ENCODE measurements around the gene TSKS. TPM values are rescaled to one million over a fixed set of nuclear protein-coding genes. Genes with fewer than 3 reads are reported as not detected.
"Not testable (repeated sequence)": the region's sequence is repeated elsewhere in the genome, so short reads cannot be mapped to it uniquely, and the experiment has no call there.

Gene TSKS
- total RNA-seq, 1 experiment from 2014 or later, result 0.28 TPM

- Histone ChIP-seq H3K23me2 (ENCODE audit: insufficient read length, low read depth, low read length, poor library complexity, severe bottlenecking) (no peaks in the 10 kb centered on the region), H3K4me1 (ENCODE audit: insufficient read depth, low read length) (no peaks in the 10 kb centered on the region; the same call in 1 of the 2 replicates), H3K4ac (ENCODE audit: low read depth, low read length) (no peak overlapping the region), H2AFZ (ENCODE audit: low read length) (no peak overlapping the region), H3K9me3 (ENCODE audit: control insufficient read depth, low read depth, low read length) (no peaks in the 10 kb centered on the region), H3K18ac (ENCODE audit: insufficient read length, low read depth, low read length) (no peak overlapping the region), H3K9ac (ENCODE audit: extremely low read depth, insufficient read length, low read length) (no peak overlapping the region), H4K8ac (replicated peaks; ENCODE audit: insufficient read length, low read depth, low read length) (no peak overlapping the region), H2BK120ac (ENCODE audit: low read depth, low read length, poor library complexity, severe bottlenecking) (no peak overlapping the region), H2BK20ac (ENCODE audit: low read depth, low read length, poor library complexity, severe bottlenecking) (no peak overlapping the region), H3K79me2 (ENCODE audit: insufficient read depth, low read length) (no peaks in the 10 kb centered on the region), H2AK5ac (ENCODE audit: insufficient read length, low read length) (no peak overlapping the region), H4K20me1 (ENCODE audit: control insufficient read depth, insufficient read depth, insufficient read length) (no peaks in the 10 kb centered on the region), H2BK15ac (ENCODE audit: low read depth, low read length) (no peak overlapping the region), H4K91ac (ENCODE audit: insufficient read length, low read depth, low read length) (no peak overlapping the region), H3K14ac (ENCODE audit: insufficient read depth, low read length) (no peak overlapping the region), H2BK12ac (ENCODE audit: insufficient read length, low read depth, low read length) (no peak overlapping the region), H2BK5ac (ENCODE audit: insufficient read length, low read length) (no peak overlapping the region), H3K4me2 (ENCODE audit: insufficient read depth, insufficient read length, low read length) (no peak overlapping the region), H3K27me3 (ENCODE audit: insufficient read depth, low read length) (no peaks in the 10 kb centered on the region), H4K5ac (ENCODE audit: insufficient read length, low read depth, low read length) (no peak overlapping the region), H3K27ac (ENCODE audit: insufficient read length, low read depth, low read length) (no peak overlapping the region), H3K23ac (ENCODE audit: insufficient read length, low read depth, low read length) (no peak overlapping the region), H3T11ph (ENCODE audit: low read length) (no peak overlapping the region), H3K56ac (ENCODE audit: insufficient read length, low read depth, low read length) (no peak overlapping the region), H3K79me1 (ENCODE audit: insufficient read depth, low read depth, low read length, poor library complexity, severe bottlenecking) (no peaks in the 10 kb centered on the region)
- Mint-ChIP-seq H3K4me1 (peaks cover 6 to 10% of the 10 kb centered on the region in 2 experiments), H3K27me3 (ENCODE audit: low read depth) (peaks cover 9% of the 10 kb centered on the region), H3K9me3 (no peaks in the 10 kb centered on the region), H3K4me3 (no peak overlapping the region), H3K36me3 (ENCODE audit: insufficient read depth in 1 of 3, low read depth in 3 of 3) (no peaks in the 10 kb centered on the region), H3K27ac (no peak overlapping the region; a peak in 1 of 7 replicates)
- TF ChIP-seq CTCF (conservative IDR thresholded peaks at IDR 0.05), result no peak
- WGBS (ENCODE audit: extremely low coverage, insufficient read length, low lambda C conversion rate), result no CpG with 5 or more reads among the region's 23 CpGs
- DNase-seq, result no peak
These were observed 35.7 kb downstream of the TSKS start for GRCh38 chr19:49727217-49728030.

GRCh38 chr19:49719420-49719819 lies 43.7 kb downstream of the TSKS start:
- WGBS (ENCODE audit: extremely low coverage, insufficient read length, low lambda C conversion rate), result no CpG with 5 or more reads among the region's 22 CpGs
- not testable (repeated sequence) for H3K23me2 ChIP-seq (ENCODE audit: insufficient read length, low read depth, low read length, poor library complexity, severe bottlenecking); H3K4ac ChIP-seq (ENCODE audit: low read depth, low read length); H2AK5ac ChIP-seq (ENCODE audit: insufficient read length, low read length); H3K56ac ChIP-seq (ENCODE audit: insufficient read length, low read depth, low read length); H3K36me3 Mint-ChIP-seq (ENCODE audit: insufficient read depth in 1 of 3, low read depth in 3 of 3); H4K5ac ChIP-seq (ENCODE audit: insufficient read length, low read depth, low read length); H3K27me3 ChIP-seq (ENCODE audit: insufficient read depth, low read length); H4K20me1 ChIP-seq (ENCODE audit: control insufficient read depth, insufficient read depth, insufficient read length); H3K27me3 Mint-ChIP-seq (ENCODE audit: low read depth); H3K23ac ChIP-seq (ENCODE audit: insufficient read length, low read depth, low read length); H3K4me3 Mint-ChIP-seq; H2BK120ac ChIP-seq (ENCODE audit: low read depth, low read length, poor library complexity, severe bottlenecking); H2BK12ac ChIP-seq (ENCODE audit: insufficient read length, low read depth, low read length); H2AFZ ChIP-seq (ENCODE audit: low read length); H3K9ac ChIP-seq (ENCODE audit: extremely low read depth, insufficient read length, low read length); H2BK15ac ChIP-seq (ENCODE audit: low read depth, low read length); H3K9me3 ChIP-seq (ENCODE audit: control insufficient read depth, low read depth, low read length); H3K79me1 ChIP-seq (ENCODE audit: insufficient read depth, low read depth, low read length, poor library complexity, severe bottlenecking); H3K4me1 ChIP-seq (ENCODE audit: insufficient read depth, low read length); H3K4me2 ChIP-seq (ENCODE audit: insufficient read depth, insufficient read length, low read length); H3K9me3 Mint-ChIP-seq; H4K8ac ChIP-seq (replicated peaks; ENCODE audit: insufficient read length, low read depth, low read length); H4K91ac ChIP-seq (ENCODE audit: insufficient read length, low read depth, low read length); H3K27ac ChIP-seq (ENCODE audit: insufficient read length, low read depth, low read length); H3K18ac ChIP-seq (ENCODE audit: insufficient read length, low read depth, low read length); H3K14ac ChIP-seq (ENCODE audit: insufficient read depth, low read length); H3K79me2 ChIP-seq (ENCODE audit: insufficient read depth, low read length); H3T11ph ChIP-seq (ENCODE audit: low read length); H3K4me1 Mint-ChIP-seq; DNase-seq; H2BK20ac ChIP-seq (ENCODE audit: low read depth, low read length, poor library complexity, severe bottlenecking); H2BK5ac ChIP-seq (ENCODE audit: insufficient read length, low read length)
- H3K27ac Mint-ChIP-seq, result peak overlapping the region in 2 of 3 experiments; percentile 10 to 40; a peak in 2 of 7 replicates

Data from H9 (cell line).